Measurements from ENCODE around the gene ITGA6.

- no peak for TF ChIP-seq CTCF (conservative IDR thresholded peaks at IDR 0.05; ENCODE audit: low read depth, low read length)
- no peak for TF ChIP-seq EZH2 (IDR thresholded peaks at IDR 0.05; ENCODE audit: low read length, unreplicated experiment)
- TF ChIP-seq EZH2phosphoT487 (IDR thresholded peaks at IDR 0.05; ENCODE audit: borderline replicate concordance, low read length): no peak
Observed at GRCh38 chr2:172446474-172447063, 19.2 kb downstream of the ITGA6 start.
